SU-DHL-6 (cell line): ENCODE results near the gene PRR30.
A peak's percentile ranks its signal among the peaks of the same experiment; 100 is the strongest.

Experiments used
- H2AFZ ChIP-seq: fragments of 200-600 bp; sonication (generic); 2 replicates; pipeline ENCODE4 v1.6.1; 2014; ENCODE audit warnings: low read depth, mild to moderate bottlenecking, moderate library complexity, mixed read lengths, antibody characterized with exemption, low read length; ENCODE audit not compliant: severe bottlenecking
- H3F3A ChIP-seq: fragments of 200-600 bp; shearing (Covaris generic); 2 replicates; pipeline ENCODE4 v1.6.0; 2016; ENCODE audit warnings: antibody characterized with exemption, mild to moderate bottlenecking; ENCODE audit not compliant: insufficient read depth
- H3K27ac ChIP-seq: fragments of 200-600 bp; sonication (generic); 2 replicates; pipeline ENCODE4 v1.5.1; 2016; ENCODE audit warnings: low read depth, mild to moderate bottlenecking, low read length, moderate library complexity, mixed read lengths
- H3K27me3 ChIP-seq: fragments of 200-600 bp; sonication (generic), shearing (Covaris generic); 2 replicates; pipeline ENCODE4 v1.6.0; 2014; ENCODE audit warnings: mild to moderate bottlenecking, low read length
- H3K36me3 ChIP-seq: fragments of 200-600 bp; sonication (generic); 2 replicates; pipeline ENCODE4 v1.6.1; 2014; ENCODE audit warnings: mild to moderate bottlenecking, low read length, mixed read lengths
- H3K4me2 ChIP-seq: fragments of 300-600, 200-600 bp; shearing (Covaris generic), sonication (generic); 2 replicates; pipeline ENCODE4 v1.6.0; 2014; ENCODE audit warnings: low read length, low read depth, mild to moderate bottlenecking; ENCODE audit not compliant: poor library complexity, severe bottlenecking
- H3K4me3 ChIP-seq: fragments of 200-600 bp; sonication (generic); 2 replicates; pipeline ENCODE4 v1.5.1; 2014; ENCODE audit warnings: antibody characterized with exemption, low read length, mild to moderate bottlenecking, mixed read lengths; ENCODE audit not compliant: insufficient read depth, poor library complexity, severe bottlenecking
- H3K79me2 ChIP-seq: fragments of 200-600 bp; sonication (generic); 2 replicates; pipeline ENCODE4 v1.6.1; 2014; ENCODE audit warnings: mild to moderate bottlenecking, low read length, moderate library complexity; ENCODE audit not compliant: insufficient read depth
- H3K9ac ChIP-seq: fragments of 200-600 bp; sonication (generic); 2 replicates; pipeline ENCODE4 v1.7.0; 2014; ENCODE audit warnings: mild to moderate bottlenecking, low read length
- H3K9me2 ChIP-seq: fragments of 200-600 bp; sonication (generic); replicated peaks from 2 replicates; pipeline ENCODE4 v1.6.1; 2014; ENCODE audit warnings: low read length; ENCODE audit not compliant: insufficient read depth
- H3K9me3 ChIP-seq: fragments of 200-600 bp; sonication (generic); 2 replicates; pipeline ENCODE4 v1.6.1; 2014; ENCODE audit warnings: low read length, mixed read lengths; ENCODE audit not compliant: insufficient read depth
- H4K20me1 ChIP-seq: fragments of 200-600 bp; sonication (generic); 2 replicates; pipeline ENCODE4 v1.6.1; 2014; ENCODE audit warnings: low read depth, mild to moderate bottlenecking, antibody characterized with exemption, low read length, moderate library complexity, mixed read lengths
- EZH2phosphoT487 ChIP-seq: fragments of 200-600 bp; sonication (generic), shearing (Covaris generic); conservative IDR thresholded peaks from 2 replicates; pipeline ENCODE4 v1.6.1; 2018; ENCODE audit warnings: mild to moderate bottlenecking, antibody characterized with exemption, low read length, moderate library complexity, mixed read lengths
- TF ChIP-seq, protein P1 (sequence below): fragments of 200-600 bp; sonication (generic); IDR thresholded peaks from one replicate; pipeline ENCODE4 v1.5.1; 2017; ENCODE audit warnings: antibody characterized with exemption, mild to moderate bottlenecking, low read length, moderate library complexity; ENCODE audit not compliant: insufficient read depth, poor library complexity, severe bottlenecking

PRR30 gene

DNA sequence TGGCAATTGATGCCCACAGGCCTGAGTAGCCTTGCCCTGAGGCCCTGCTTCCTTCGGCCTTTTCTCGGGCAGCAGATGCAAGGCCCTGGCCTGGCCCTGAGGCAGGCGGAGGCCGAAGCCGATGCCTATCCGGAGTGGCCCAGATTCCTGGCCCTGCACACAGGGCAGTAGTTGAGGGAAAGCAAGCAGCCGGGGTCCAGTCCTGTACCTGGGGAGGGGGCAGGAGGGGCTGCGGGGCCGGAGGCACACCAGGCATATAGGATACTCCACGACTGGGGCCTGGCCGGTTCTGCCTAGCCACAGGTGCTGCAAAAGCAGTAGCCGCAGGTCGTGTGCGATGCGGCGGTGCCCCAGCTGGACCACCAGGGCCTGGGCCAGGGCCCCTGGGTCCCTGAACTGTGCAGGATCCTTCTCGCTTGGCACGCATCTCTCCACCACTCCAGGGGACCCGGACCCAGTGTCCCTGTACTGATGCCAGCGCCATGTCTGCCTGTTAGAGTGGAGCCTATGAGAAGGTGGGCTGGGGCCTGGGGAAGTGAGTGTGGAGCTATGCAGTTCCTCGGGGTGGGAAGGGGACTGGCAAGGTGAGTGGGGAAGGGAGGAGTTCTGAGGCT, 1.8 kb downstream of the PRR30 start:
- Histone ChIP-seq H3F3A (no peaks in the 10 kb centered on the region), H3K9me3 (no peaks in the 10 kb centered on the region), H3K4me2 (no peak overlapping the region), H3K79me2 (peaks cover 13% of the 10 kb centered on the region; the same call in 1 of the 2 replicates), H2AFZ (no peak overlapping the region), H4K20me1 (no peaks in the 10 kb centered on the region), H3K9me2 (no peaks in the 10 kb centered on the region), H3K27ac (no peak overlapping the region), H3K4me3 (no peak overlapping the region), H3K9ac (no peak overlapping the region), H3K36me3 (no peaks in the 10 kb centered on the region), H3K27me3 (no peaks in the 10 kb centered on the region)
- no peak for TF ChIP-seq EZH2phosphoT487
- TF ChIP-seq, protein P1, sequence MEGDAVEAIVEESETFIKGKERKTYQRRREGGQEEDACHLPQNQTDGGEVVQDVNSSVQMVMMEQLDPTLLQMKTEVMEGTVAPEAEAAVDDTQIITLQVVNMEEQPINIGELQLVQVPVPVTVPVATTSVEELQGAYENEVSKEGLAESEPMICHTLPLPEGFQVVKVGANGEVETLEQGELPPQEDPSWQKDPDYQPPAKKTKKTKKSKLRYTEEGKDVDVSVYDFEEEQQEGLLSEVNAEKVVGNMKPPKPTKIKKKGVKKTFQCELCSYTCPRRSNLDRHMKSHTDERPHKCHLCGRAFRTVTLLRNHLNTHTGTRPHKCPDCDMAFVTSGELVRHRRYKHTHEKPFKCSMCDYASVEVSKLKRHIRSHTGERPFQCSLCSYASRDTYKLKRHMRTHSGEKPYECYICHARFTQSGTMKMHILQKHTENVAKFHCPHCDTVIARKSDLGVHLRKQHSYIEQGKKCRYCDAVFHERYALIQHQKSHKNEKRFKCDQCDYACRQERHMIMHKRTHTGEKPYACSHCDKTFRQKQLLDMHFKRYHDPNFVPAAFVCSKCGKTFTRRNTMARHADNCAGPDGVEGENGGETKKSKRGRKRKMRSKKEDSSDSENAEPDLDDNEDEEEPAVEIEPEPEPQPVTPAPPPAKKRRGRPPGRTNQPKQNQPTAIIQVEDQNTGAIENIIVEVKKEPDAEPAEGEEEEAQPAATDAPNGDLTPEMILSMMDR, result no peak

DNA sequence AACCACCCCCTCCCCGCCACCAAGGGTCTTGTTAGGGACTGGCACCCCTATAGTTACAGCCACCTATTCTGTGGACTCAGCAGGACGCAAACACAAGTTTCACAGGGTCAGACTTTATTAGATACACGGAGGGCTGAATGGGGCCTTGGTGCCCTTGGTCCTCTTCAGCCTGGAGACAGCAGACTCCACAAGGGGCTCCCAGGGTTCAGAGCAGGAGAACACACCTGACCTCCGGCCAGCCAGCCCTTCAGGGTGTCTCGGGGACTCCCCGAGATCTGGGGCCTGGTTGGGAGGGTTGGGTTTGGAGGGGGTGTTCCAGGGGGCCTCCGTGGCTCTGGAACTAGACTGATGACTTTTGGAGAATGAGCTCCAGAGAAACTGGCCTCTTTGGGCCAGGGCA, 2.5 kb downstream of the PRR30 start:
- no peak overlapping the region for H3K4me3 ChIP-seq
- no peaks in the 10 kb centered on the region for H3K36me3 ChIP-seq
- TF ChIP-seq EZH2phosphoT487, result no peak
- TF ChIP-seq, protein P1, result no peak
- no peaks in the 10 kb centered on the region for H3K27me3 ChIP-seq
- H3K9me3 ChIP-seq, result no peaks in the 10 kb centered on the region
- H4K20me1 ChIP-seq, result no peaks in the 10 kb centered on the region
- H3F3A ChIP-seq, result no peaks in the 10 kb centered on the region
- H3K9me2 ChIP-seq, result no peaks in the 10 kb centered on the region
- no peak overlapping the region for H3K4me2 ChIP-seq
- H3K9ac ChIP-seq, result no peak overlapping the region
- no peak overlapping the region for H3K27ac ChIP-seq
- peaks cover 13% of the 10 kb centered on the region; the same call in 1 of the 2 replicates for H3K79me2 ChIP-seq
- no peak overlapping the region for H2AFZ ChIP-seq

DNA sequence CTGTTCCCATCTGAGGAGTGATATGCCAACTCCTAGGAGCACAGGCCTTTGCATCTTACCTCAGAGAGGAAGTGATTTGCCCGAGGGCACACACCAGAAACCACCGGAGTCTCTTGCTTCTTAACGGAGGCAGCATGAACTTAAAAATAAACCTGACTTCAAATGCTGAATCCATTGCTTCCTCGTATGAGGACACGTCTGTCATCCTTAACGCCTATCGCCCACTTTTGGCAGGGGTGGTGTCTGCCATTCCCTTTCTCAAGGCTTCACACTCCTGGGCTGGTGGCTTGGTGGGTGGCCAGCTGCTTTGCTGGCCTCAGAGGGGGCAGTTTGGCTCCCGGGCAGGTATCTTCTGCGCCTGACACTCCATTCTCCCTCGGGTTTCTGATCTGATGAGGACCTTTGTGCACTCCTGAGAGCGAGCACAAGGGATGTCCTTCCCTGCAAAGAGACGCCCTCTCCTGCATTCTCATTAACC, 3.7 kb downstream of the PRR30 start:
- H3K4me3 ChIP-seq, result no peak overlapping the region
- peak overlapping the region; percentile 15 for H2AFZ ChIP-seq
- no peaks in the 10 kb centered on the region for H3K9me2 ChIP-seq
- no peaks in the 10 kb centered on the region for H3K27me3 ChIP-seq
- H3K9ac ChIP-seq, result no peak overlapping the region
- TF ChIP-seq, protein P1, result no peak
- no peak for TF ChIP-seq EZH2phosphoT487
- no peaks in the 10 kb centered on the region for H3K36me3 ChIP-seq
- no peak overlapping the region for H3K4me2 ChIP-seq
- no peaks in the 10 kb centered on the region for H3F3A ChIP-seq
- H3K27ac ChIP-seq, result no peak overlapping the region
- no peaks in the 10 kb centered on the region for H4K20me1 ChIP-seq
- H3K79me2 ChIP-seq, result peaks cover 13% of the 10 kb centered on the region; the same call in 1 of the 2 replicates
- no peaks in the 10 kb centered on the region for H3K9me3 ChIP-seq
